ENCODE data around the gene TAS2R1.

TAS2R1 gene, protein sequence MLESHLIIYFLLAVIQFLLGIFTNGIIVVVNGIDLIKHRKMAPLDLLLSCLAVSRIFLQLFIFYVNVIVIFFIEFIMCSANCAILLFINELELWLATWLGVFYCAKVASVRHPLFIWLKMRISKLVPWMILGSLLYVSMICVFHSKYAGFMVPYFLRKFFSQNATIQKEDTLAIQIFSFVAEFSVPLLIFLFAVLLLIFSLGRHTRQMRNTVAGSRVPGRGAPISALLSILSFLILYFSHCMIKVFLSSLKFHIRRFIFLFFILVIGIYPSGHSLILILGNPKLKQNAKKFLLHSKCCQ

DNA sequence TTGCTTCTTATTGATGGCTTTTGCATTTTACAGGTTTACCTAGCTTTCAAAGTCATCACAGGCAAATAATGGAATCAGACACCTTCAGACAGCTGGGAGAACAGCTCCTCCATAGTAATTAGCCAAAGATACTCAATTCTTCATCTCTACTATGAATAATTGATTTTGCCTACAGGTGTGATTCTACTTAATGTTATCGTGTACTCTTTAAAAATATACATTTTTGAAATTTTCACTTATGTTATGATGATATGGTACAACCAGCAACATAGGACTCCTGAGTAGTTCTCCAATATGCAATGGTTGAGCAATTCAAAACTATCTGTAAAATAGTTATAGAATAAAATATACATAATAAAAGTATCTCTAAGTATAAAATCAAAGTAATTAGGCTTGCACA, at the start of gene TAS2R1:
Gene TAS2R1 (minus strand): TSS at position 101 of the 400 bp plus-strand sequence. CDS start 319 bp downstream, outside the sequence.
- DNase-seq (ENCODE audit: low read depth) = no peak

DNA sequence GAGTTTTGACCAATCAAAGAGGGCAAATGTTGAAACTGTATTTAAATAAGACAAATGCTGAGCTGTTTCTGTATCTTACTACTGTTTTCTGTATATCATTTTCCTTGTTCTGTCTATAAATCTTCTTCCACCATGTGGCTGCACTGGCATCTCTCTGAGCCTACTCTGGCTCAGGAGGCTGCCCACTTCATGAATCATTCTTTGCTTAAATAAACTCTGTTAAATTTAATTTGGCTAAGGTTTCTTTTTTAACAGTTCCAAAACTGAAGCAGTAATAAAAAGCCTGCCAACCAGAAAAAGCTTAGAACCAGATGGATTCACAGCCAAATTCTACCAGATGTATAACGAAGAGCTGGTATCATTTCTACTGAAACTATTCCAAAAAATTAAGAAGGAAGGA, 40.2 kb upstream of the TAS2R1 start:
- DNase-seq (ENCODE audit: low read depth) = no peak

DNA sequence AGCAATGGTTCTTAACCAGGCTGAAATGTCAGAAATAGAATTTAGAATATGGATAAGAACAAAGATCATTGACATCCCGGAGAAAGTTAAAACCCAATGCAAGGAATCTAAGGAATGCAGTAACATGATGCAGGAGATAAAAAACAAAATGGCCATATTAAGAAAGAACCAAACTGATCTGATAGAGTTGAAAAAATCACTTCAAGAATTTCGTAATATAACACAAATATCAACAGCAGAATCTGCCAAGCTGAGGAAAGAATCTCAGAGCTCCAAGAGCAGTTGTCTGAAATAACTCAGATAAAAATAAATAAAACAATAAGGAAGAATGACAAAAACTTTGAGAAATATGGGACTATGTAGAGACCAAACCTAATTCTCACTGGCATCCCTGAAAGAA, 37.8 kb upstream of the TAS2R1 start:
- DNase-seq (ENCODE audit: low read depth) = no peak

DNA sequence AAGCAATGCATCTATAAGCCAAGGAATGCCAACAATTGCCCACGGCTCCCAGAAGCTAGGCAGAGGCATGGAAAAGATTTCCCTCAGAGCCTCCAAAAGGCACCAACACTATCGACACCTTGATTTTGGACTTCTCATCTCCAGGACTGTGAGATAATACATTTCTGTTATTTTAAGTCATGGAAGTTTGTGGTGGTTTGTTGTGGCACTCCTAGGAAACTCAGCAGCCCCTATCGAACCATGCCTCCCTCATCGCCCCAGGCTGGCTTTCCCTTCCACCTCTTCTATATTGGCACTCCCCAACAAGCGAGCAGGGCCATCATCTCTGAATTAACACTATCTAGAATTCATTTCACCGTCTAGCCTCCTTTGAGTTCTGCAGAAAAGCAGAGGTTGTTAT, 33.7 kb upstream of the TAS2R1 start:
- no peak for DNase-seq (ENCODE audit: low read depth)

DNA sequence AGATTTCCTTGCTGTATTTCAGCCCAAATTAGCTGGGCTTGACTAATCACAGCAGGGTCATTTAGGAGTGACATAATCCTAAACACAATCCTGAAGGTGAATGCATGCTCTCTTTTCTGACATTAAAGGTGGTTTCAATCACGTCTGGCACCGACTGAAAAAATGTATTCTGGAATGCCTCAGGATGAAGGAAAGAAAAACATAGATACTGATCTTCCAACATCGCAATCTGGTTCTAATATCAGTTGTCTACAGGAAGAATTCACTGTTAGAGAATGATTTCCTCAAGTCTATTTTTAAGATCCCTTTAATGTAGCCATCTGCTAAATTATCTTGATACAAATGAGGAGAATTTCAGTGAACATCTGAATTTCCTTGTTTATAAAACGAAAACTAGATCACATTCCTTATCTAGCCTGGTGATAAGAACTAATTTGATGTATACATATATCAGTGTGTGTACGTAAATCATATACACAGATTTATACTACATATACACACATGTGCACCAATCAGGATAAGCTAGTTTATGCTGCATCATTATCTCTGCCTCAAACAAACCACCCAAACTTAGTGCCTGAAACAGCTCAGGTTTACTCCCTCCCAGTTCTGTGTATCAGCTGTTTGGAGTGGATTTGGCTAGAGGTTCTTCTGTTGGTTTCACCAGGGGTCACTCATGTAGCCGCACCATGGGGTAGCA, 31.3 kb upstream of the TAS2R1 start:
- DNase-seq (ENCODE audit: low read depth) = no peak

DNA sequence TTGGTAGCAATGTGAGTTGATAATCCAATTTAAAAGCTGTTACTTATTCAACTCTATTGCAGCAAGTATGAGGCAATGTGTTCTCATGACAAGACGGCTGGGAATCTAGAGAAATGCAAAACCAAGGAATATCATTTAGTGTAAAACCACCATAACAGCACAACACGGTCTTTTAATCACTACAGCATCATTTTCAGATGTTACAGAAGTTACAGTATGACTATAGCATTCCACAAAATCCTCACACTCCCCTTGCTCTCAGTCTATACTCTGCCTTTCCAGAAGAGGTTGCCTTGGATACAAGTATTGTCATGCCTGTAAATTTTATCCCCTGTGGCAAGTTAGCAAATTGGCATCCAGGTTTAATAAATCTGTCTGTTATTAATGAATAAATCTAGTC, 28.6 kb upstream of the TAS2R1 start:
- no peak for DNase-seq (ENCODE audit: low read depth)

DNA sequence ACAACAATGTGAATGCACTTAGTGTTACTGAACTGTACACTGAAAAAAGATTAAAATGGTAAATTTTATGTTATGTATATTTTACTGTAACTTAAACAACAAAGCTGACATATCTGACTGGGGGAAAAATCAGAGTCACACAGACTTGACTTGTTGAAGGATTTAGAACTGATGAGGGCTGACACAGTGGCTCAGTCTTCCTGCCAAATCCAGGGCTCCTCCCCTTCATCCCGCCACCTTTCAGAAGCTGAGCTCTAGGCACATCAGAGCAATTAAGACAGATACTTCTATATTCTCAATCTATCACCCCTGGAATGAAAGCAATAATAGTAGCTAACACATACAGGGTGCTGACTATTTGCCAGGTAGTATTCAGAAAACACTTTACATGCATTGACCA, 27.7 kb upstream of the TAS2R1 start:
- no peak for DNase-seq (ENCODE audit: low read depth)

DNA sequence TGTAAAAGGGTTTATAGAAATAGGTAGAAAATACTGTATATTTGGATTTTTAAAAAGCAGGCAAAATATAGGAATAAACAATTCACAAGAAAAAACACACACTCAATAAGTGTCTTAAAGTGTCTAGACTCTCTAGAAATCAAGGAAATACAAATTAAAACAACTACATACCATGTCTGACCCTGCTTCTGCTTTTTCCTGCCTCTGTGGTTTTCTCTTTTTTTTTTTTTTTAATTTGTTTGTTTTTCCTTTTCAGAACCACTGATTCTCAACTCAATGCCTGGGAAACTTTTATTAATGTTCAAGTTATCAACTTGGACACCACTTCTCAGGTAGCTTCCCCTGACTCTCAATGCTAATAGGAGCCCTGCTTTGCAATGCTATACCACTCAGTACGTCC, 25.5 kb upstream of the TAS2R1 start:
- no peak for DNase-seq (ENCODE audit: low read depth)

DNA sequence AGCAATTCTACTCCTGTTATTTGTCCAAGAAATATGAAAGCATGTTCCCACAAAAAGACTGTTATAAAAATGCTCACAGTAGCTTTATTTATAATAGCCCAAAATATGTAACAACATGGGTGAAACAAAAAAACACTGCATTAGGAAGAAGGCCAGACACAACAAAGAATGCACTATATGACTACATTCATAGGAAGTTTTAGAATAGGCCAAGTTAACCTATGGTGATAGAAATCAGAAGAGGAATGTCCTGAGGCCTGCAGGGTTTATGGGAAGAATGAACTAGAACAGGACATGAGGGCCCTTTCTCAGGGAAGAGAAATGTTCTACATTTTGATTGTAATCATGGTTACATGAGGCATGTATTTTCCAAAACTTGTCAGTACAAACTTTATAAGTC, 24.7 kb upstream of the TAS2R1 start:
- DNase-seq (ENCODE audit: low read depth) = no peak

DNA sequence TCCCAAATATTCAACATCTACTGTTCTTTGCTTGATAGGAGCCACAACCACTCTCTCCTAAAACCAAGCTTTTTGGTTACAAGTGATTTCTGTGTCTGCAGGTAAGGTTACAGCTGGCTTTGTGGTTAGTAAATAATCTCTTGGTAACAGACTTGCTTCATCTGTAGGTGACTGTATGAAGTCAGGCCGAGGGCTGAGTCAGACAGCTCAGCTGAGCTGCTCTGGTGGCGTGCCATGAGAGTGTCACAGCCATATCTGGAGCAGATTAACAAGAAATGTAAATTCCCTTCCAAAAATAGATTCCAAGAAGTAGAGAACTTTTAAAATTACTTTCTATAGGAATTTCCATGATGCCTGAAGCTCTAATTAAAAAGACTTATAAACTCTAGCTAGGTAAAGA, 23.7 kb upstream of the TAS2R1 start:
- no peak for DNase-seq (ENCODE audit: low read depth)

DNA sequence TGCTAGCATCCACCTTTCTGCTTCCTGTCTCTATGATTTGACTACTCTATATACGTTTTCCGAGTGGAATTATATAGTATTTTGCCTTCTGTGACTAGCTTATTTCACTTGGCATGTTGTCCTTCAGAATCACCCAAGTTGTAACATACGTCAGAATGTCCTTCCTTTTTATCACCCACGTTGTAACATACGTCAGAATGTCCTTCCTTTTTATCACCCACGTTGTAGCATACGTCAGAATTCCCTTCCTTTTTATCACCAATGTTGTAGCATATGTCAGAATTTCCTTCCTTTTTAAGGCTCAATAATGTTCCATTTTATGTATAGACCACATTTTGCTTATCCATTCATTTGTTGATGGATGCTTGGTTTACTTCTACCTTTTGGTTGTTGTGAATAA, 22.9 kb upstream of the TAS2R1 start:
- no peak for DNase-seq (ENCODE audit: low read depth)

DNA sequence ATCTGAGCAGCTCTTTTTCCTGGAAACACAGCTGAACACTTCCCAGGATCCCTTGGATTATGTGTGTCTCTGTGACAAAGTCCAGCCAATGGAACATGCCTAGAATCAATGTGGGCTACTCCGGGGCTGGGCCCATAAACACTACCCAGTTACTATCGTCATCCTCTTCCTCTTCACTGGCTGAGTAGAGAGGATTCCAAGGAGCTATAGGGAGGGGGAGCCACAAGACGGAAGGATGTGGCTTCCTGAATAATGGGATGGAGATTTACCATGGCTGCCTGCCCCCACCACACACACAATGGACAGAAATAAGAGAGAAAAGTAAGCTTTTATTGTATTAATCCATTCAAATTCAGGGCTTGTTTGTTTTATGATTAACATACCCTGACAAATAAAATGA, 22.1 kb upstream of the TAS2R1 start:
- DNase-seq (ENCODE audit: low read depth) = no peak

DNA sequence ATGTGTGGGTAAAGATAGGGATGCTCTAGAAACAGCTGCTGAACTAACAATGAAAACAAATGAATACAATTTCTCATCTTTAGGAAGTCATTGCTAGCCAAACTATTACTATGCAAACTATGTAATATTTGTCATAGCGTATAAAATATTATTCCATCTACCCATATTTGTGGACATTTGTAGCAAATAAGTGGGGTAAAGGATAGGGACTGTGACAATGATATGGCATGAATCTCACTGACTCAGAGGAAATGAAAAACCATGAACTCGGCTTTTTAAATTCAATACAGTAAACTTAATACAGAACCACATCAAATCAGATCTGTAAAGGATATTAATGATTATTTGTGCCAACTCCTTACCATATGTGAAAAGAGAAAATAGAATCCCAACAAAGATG, 16.7 kb upstream of the TAS2R1 start:
- DNase-seq (ENCODE audit: low read depth) = no peak

DNA sequence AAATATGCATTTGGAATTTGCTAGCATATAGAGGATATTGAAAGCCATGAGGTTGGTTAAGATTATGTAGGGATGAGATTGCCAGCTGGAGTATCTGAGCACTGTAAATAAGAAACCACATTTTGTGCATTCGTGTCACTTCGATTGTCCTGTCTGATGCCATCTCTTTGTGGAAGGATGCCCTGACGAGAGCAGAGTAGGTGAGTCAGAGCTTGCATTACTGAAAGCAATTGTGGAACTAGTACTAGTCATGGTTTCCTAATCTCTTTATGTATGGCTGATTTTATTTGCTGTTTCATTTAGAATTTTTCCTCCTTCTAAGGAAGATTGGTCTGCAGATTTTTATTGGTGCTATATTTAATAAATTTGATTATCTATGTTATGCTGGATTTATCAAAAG, 14.5 kb upstream of the TAS2R1 start:
- no peak for DNase-seq (ENCODE audit: low read depth)

DNA sequence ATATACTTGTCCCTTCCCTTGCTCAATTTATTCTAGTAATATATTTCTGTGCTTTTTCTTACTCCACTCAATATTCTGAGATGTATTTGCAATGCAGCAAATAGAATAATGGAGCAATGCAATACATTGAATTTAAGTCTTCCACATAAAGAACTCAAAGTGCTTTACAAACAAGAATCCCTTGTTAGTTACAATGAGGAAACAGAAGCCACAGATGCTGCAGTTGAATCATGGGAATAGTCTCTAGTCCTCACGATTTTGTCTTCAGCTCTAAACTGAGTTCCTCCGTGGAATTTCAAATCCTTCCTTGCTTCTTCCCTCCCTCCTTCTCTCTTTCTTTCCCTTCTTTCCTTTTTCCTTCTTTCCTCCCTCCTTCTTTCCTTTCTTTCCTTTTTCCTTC, 12.5 kb upstream of the TAS2R1 start:
- no peak for DNase-seq (ENCODE audit: low read depth)

DNA sequence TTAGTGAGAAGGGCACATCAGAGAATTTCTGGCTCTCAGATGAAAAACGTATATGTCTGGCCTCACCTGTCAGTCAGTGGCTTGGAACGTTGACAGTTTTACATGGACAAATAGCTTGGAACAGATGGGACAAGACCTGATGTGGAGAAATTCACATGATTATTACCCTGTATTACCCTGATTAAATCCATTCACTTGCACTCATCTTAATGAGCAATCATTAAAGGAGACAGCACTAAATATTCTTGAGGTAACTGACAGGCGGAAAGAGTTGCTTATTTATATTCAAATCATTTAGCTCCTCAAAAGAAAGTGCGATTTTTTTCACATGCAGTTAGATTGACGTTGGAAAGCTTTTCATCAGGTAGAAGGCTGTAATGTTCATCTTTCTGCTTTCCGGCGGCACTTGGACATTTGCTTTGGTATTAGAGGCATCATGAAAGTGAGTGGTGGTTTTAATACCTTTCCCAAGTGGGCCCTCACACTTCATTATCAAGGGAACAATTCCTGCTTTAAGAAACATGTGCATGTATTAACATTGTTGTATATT, 11.7 kb upstream of the TAS2R1 start:
- no peak for DNase-seq (ENCODE audit: low read depth)

DNA sequence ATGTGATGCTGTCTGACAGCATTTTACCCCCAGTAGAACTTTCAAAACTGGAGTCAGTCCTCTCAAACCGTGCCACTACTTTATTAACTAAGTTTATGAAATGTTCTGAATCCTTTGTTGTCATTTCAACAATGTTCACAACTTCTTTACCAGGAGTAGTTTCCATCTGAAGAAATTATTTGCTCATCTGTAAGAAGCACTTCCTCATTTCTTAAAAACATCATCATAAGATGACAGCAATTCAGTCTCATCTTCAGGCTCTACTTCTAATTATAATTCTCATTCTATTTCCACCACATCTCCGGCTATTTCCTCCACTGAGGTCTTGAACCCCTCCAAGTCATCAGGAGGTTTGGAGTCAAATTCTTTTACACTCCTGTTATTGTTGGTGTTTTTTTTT, 2.3 kb upstream of the TAS2R1 start:
- no peak for DNase-seq (ENCODE audit: low read depth)

DNA sequence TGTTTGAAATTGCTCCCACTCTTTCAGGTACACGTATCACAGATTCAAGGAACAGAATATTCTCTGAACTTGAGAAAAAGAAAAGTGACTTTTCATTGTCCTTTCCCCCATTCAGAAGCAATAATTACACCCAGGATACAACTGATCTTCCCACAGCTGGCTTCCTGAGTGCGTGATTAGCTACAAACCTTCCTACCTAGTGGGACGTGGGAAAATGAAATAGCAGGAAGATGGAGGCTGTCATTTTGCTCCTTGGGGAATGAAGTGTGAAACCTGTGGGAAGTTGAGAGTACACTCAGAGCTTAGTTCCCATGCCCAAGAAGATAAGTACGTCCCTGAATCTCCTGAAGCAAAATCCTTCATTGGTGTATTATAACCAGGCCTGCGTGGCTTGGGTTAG, 2.6 kb downstream of the TAS2R1 start:
- no peak for DNase-seq (ENCODE audit: low read depth)

DNA sequence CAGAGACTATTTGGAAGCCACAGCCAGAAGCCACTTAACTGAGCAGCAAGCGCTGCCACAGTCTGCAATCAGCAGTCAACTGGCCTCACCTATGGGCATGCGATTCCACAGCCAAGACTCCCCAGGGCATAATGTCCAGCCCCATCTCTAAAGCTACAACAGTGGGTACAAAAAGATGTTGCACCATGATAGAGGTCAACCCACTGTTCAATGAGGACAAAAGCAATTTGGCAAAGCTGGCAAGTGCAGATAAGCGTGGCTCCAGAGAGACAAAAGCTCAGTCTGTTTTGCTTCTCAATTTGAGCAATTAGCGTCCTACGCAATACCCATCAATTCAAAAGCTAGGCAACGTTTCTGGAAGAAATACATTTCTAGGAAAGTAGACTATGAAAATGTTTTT, 3.2 kb downstream of the TAS2R1 start:
- no peak for DNase-seq (ENCODE audit: low read depth)

DNA sequence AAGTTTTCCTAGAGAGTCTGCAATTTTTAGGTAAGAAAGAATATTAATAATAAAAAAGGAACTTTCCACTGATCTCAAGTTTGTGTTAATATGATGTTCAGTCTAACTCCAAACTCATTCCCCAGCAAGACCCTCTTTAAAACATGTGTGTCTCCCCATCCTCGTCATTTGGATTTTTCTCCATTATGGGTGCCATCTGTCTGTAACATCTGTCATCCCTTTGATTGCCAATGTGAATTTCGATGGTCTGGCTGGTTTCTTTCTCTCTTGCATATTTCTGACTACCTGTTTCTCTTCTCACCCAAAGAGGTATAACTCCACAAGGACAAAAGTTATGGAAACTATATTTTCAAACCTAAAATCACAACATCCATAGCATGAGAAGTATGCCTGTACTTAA, 4.4 kb downstream of the TAS2R1 start:
- no peak for DNase-seq (ENCODE audit: low read depth)

DNA sequence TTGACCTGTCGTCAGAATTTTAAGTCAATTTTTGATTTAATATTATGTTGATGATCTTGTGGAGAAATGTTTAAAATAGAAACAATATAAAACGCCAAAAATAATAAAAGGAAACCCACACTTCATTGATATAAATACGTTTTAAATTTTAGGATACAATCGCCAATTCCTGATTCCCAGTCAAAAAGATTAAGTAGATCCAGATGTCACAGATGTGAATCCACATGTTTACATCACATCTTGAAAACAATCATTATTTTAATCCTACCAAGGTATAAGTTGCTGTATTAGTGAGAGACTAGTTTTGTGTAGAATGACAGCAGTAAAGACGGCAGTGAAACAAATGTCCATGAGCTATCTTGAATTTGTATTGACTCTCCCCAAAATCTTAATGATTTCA, 4.9 kb downstream of the TAS2R1 start:
- DNase-seq (ENCODE audit: low read depth) = no peak

DNA sequence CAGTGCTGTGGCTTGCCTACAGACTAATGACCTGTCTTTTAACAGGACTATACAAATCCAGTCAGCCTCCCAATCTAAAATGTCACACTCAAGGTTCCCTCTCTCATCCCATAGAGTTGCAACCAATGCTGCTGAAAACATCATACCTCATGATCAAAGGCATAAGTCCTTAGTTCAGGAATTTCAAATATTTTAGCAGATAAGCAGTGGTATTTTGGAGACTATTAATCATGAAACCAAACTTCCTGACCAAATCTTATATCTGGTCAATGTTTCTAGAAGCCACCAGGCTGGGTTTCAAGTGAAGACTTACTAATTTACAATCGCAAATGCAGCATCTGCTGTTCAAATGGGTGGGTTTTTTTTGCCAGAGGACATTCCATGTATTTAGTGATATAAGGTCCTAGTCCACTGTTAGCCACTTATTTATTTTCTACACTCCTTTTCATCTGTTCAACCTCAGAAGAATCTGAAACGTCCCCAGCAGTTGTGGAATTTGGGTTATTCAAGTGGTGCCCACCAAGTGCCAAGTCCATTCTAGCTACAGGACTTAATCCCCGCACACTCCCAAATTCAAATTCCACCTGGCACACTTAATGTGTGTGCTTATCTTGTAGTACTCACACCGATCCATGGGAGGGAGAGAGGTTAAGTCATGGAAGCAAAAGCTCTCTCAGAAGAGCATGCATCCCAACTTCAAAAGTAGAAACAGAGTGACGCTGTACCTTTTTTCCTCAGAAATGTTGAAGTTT, 5.8 kb downstream of the TAS2R1 start:
- no peak for DNase-seq (ENCODE audit: low read depth)

DNA sequence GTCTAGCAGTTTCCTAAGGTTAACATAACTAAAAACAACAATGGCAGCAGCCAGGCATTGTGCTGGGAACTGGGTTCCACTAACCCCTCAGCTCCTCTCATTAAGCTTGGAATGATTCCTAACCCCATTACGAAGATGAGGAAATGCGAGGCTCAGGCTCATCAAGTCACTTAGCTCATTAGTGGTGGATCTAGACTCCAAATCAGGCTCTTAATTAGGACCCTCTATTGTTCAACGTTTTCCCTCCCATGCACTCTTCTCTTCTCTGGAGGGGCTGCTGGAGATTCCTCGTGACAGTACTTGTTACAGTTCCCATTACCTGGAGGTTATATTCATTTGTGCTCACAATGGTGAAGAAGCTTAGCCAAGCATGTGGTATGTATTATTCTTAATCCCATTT, 6.5 kb downstream of the TAS2R1 start:
- DNase-seq (ENCODE audit: low read depth) = no peak

Measured in stimulated activated CD8-positive, alpha-beta memory T cell treated with anti-CD3 and anti-CD28 coated beads, Interleukin-7, amount 100 ng/mL, for 24 hours (primary cell).